ENCODE measurements around the gene SLC5A11. TPM values are rescaled to one million over a fixed set of nuclear protein-coding genes. Genes with fewer than 3 reads are reported as not detected.

Gene SLC5A11
- polyA plus RNA-seq, 1 donor, result 0.13 TPM

- no peak for DNase-seq (ENCODE audit: low read depth)
These were observed 73.8 kb downstream of the SLC5A11 start for GRCh38 chr16:24919536-24919935.

DNA sequence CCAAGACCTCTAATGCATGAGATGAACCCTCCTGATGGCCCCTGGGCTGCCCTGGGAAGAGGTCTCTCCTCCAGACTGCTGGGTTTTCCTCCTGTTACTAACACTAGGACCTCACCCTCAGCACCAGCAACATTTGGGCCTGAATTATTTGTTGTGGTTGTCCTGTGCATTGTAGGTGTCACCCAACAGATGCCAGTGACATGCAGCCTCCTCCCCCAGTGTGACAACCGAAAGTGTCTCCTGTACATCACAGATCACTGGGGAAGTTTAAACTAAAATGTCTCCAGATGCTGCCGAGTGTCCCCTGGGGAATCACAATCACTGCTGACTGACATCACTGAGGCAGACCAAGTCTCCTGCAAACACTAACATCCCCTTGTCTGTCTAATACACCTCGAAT is 74.8 kb downstream of the SLC5A11 start:
- no peak for DNase-seq (ENCODE audit: low read depth)

- no peak for DNase-seq (ENCODE audit: low read depth)
These were observed 75.5 kb downstream of the SLC5A11 start for GRCh38 chr16:24921229-24921628.

DNA sequence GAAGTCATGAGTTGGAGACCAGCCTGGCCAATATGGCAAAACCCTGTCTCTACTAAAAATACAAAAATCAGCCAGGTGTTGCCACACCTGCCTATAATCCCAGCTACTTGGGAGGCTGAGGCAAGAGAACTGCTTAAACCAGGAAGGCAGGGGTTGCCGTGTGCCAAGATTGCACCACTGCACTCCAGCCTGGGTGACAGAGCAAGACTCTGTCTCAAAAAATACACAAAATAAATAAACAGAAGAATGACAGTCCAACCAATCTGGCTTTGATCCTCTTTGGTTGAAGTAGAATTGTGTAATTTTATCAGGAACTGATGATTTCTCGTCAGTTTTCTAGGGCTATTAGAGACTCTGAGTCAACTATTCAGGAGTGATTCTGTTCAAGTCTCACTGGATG is 79.4 kb downstream of the SLC5A11 start:
- DNase-seq (ENCODE audit: low read depth), result no peak

- no peak for DNase-seq (ENCODE audit: low read depth)
These were observed 83.6 kb downstream of the SLC5A11 start for GRCh38 chr16:24929409-24929808.

GRCh38 chr16:24930440-24930839 is 84.7 kb downstream of the SLC5A11 start:
- DNase-seq (ENCODE audit: low read depth), result no peak

DNA sequence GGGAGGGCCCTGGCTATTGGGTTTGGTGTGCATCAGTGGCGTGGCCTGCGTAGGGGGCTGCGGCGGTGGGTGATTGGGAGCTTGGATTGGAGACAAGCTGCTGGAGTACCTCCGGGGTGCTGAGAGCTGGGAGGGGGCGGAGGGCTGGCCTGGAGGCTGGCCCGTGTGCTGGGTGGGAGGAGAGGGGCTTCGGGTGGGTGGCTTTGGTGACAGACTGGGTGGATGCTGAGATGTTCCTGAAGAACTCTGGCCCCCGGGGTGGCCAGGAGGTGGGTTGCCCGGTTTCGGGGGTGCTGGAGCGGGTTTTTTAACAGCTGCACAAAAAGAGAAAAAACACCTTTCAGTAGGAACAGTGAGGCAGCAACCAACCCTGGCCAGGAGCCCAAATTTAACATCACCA is 85.3 kb downstream of the SLC5A11 start:
- no peak for DNase-seq (ENCODE audit: low read depth)

DNA sequence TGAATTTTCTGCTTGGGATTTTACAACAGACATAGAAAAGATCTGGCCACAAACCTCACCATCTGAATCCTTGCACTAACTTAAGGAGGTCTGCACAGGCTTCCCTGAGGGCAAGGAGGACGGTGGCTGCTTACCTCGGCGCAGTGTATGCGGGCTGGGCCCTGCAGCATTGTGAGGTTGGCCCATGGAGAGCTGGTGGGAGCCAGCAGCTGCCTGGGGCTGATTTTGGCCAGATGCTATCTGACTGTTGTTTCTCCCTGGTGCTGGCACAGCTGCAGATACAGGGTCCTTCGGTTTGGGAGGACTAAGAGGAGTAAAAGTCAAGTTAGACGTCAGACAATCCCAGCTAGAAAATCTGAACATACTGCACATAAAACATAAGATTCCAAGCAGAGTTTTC is 89.6 kb downstream of the SLC5A11 start:
- DNase-seq (ENCODE audit: low read depth), result no peak

DNA sequence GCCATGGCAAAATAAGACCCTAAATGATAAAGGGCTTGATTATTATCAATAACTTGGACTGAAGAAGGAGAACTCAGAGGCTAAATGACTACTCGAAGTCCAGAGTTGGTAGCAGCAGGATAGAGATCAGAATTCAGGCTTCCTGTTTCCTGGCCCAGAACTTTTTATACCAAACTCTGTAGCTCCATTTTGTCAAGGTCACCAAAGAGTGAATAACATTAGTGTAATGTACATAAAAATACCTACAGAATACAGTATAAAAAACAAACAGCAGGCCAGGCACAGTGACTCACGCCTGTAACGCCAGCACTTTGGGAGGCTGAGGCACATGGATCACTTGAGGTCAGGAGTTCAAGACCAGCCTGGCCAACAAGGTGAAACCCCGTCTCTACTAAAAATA is 90.4 kb downstream of the SLC5A11 start:
- no peak for DNase-seq (ENCODE audit: low read depth)

- DNase-seq (ENCODE audit: low read depth), result no peak
These were observed 93.5 kb downstream of the SLC5A11 start for GRCh38 chr16:24939224-24939623.

- DNase-seq (ENCODE audit: low read depth), result no peak
These were observed 94.0 kb downstream of the SLC5A11 start for GRCh38 chr16:24939738-24940137.

DNA sequence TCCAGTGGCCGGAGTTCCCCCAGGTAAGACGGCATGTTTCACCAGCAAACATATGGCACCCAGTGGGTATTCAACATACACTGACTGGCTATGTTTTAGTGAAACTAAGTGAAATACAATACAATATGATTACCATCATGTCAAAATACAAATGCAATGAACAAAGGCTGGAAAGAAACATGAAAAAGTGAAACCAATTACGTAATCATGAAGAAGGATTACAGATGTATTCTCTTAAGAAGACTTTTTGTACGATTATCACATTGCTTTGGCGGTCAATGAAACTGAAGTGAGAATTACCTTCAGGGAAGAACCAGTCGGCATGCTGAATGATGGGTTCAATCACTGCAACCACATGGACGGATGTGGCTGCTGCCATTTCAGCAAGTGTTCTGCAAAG is 97.7 kb downstream of the SLC5A11 start:
- no peak for DNase-seq (ENCODE audit: low read depth)

GRCh38 chr16:24944206-24944605 is 98.4 kb downstream of the SLC5A11 start:
- DNase-seq (ENCODE audit: low read depth), result no peak

DNA sequence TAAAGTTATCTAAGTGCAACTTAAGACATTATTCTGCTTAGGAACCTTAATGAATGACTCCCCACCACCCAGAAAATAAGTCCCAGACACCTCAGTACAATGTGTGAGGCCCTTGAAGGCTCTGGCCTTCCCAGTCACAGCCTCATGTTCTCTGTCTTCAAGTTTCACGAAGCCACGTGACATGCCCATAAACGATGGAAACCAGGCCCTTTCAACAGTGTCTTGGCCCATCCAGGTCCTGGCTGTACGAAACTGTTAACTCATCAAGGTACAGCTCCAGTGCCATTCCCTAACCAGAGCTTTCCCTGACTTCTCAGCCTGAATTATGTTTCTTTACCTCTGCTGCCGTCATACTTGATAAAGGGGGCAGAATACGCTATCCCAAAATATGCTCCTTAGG is 100.4 kb downstream of the SLC5A11 start:
- no peak for DNase-seq (ENCODE audit: low read depth)

- DNase-seq (ENCODE audit: low read depth), result no peak
These were observed 104.5 kb downstream of the SLC5A11 start for GRCh38 chr16:24950275-24950674.

DNA sequence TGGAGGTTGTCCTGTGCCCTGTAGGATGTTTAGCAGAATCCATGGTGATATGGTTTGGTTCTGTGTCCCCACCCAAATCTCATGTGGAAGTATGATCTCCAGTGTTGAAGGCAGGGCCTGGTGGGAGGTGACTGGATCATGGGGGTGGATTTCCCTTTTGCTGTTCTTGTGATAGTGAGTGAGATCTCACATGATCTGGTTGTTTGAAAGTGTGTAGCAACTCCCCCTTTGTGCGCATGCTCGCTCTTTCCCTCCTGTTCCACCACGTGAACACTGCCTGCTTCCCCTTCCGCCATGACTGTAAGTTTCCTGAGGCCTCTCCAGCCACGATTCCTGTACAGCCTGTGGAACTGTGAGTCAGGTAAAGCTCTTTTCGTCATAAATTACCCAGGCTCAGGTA is 107.5 kb downstream of the SLC5A11 start:
- DNase-seq (ENCODE audit: low read depth), result no peak

- DNase-seq (ENCODE audit: low read depth), result no peak
These were observed 108.0 kb downstream of the SLC5A11 start for GRCh38 chr16:24953721-24954120.

- no peak for DNase-seq (ENCODE audit: low read depth)
These were observed 108.4 kb downstream of the SLC5A11 start for GRCh38 chr16:24954137-24954536.

DNA sequence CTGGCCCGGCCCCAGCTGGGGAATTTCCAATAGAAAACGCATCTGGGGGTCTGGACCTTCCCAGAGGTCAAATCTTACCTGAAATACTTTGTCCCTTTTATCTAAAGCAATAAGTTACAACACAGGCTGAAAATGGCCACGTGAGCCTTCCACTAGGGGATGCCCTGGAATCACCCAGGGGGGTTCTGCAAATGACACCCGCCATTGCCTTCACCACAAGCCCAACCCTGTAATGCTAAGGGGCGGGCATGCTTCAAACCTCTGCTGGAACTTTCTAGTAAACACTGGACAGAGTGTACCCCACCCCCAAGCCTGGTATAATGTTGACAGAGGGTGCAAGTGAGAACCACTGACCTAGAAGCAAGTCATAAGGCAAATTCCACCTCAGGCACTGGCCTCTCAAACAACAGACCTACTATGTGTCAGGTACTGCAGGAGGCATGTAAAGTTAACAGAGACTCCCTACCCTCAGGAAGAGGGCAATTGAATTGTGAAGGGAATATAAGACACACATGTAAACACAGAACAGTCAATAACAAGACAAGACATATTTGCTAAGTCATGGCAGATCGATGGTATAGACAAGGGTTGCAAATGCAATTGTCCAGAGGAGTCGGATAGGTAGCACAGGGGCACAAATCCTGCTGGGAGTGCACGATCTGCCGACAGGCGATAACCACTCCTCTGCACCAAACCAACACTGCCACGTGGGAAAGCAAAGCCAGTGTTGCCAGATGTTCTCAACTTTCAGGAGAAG is 110.4 kb downstream of the SLC5A11 start:
- no peak for DNase-seq (ENCODE audit: low read depth)

GRCh38 chr16:24957887-24958286 is 112.1 kb downstream of the SLC5A11 start:
- no peak for DNase-seq (ENCODE audit: low read depth)

All from forelimb muscle (tissue), 1 donor.